Prostate gland (tissue), 2 donors: ENCODE results near the gene SH3TC1.

Source experiments
- POLR2AphosphoS5 ChIP-seq: sonication (generic); formaldehyde crosslinking; IDR thresholded peaks from one replicate; pipeline ENCODE4 v1.6.1; 2017; ENCODE audit warnings: antibody characterized with exemption
- TF ChIP-seq, protein P1 (sequence below), 4 experiments: fragments of 200-600 bp in 2 of 4; fragments of 450-650 bp in 2 of 4; sonication (generic) in 2 of 4; IDR thresholded peaks; 1 replicate in 3 of 4; 2 replicates in 1 of 4; pipeline ENCODE4 v1.5.1; 2016 to 2019; ENCODE audit warnings: antibody characterized with exemption in 4 of 4, mild to moderate bottlenecking in 2 of 4, moderate library complexity in 2 of 4

- TF ChIP-seq, protein P1, sequence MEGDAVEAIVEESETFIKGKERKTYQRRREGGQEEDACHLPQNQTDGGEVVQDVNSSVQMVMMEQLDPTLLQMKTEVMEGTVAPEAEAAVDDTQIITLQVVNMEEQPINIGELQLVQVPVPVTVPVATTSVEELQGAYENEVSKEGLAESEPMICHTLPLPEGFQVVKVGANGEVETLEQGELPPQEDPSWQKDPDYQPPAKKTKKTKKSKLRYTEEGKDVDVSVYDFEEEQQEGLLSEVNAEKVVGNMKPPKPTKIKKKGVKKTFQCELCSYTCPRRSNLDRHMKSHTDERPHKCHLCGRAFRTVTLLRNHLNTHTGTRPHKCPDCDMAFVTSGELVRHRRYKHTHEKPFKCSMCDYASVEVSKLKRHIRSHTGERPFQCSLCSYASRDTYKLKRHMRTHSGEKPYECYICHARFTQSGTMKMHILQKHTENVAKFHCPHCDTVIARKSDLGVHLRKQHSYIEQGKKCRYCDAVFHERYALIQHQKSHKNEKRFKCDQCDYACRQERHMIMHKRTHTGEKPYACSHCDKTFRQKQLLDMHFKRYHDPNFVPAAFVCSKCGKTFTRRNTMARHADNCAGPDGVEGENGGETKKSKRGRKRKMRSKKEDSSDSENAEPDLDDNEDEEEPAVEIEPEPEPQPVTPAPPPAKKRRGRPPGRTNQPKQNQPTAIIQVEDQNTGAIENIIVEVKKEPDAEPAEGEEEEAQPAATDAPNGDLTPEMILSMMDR (IDR thresholded peaks at IDR 0.05) = no peak
- TF ChIP-seq POLR2AphosphoS5 = no peak
Measured at GRCh38 chr4:8227201-8227770, 28.2 kb downstream of the SH3TC1 start.
